GOT3 (cell line): ENCODE results near the gene NKX2-3.

Experiments
- DNase-seq: peaks from one replicate; lab custom pipeline; 2025; ENCODE audit warnings: mixed read lengths; lab: John Stamatoyannopoulos, UW

Gene NKX2-3

DNA sequence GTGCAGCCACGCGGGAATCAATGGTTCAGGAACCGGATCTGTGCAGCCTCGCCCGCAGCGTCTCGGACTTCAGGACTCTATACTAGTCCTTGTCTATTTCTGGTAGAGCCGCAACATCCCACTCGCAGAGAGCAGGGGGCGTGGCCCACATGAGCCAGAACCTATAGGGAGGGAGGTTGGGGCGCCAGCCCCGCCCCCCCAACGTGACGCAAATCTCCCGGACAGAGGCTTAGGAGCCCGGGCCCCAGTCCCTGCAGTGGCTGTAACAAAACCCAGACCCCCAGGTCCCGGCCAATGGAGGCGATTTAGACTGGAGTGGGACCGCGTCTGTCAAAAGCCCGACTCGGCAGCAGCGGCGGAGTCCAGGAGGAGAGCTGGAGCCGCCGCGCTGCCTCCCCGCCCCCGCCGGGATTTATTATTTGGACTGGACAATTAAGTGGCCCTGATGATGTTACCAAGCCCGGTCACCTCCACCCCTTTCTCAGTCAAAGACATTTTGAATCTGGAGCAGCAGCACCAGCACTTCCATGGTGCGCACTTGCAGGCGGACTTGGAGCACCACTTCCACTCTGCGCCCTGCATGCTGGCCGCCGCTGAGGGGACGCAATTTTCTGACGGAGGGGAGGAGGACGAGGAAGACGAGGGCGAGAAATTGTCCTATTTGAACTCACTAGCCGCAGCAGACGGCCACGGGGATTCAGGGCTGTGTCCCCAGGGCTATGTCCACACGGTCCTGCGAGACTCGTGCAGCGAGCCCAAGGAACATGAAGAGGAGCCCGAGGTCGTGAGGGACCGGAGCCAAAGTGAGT is at the start of gene NKX2-3:
Gene NKX2-3 (plus strand): TSS at position 256 of the 809 bp plus-strand sequence. CDS start 190 bp downstream, at position 446.
- no peak for DNase-seq

DNA sequence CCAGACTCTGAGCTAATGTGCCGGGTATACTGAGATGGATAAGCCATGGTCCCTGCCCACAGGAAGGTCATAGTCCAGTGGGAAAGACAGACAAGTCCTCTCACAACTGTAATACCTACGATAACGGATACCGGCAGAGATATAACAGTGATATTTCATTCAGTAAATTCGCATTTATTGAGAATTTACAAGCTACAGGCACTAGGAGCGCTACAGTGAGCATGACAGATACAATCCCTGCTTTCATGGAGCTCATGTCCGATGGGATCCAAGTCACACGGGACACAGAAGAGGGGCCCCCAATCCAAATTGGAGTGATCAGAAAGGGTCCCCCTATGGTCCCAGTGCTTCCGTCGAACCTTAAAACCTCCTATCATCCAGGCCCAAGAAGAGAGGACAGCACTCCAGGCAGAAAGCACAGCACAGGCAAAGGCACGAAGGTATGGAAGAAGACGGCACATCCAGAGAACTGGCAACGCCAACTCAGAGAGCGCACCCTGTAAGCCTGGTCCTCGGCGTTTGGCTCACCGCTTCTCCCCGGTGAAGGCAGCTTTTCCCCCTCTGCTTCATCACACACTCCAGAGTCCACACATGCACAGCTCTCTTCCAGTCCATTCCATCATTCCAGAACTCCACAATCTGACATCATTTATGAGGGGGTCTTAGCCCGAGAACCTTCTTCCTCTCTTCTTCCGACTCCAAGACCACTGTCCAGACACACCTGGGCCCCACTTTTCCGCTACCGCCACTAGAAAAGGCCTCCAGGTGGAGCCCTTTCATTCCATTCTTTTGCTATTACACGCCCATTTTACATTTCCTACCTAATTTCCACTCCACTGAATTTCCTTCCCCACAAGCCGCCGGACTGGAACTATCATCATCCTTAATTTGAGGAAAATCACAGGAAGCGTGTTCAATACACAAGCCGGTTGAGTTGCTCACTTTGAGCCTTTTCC is 47.8 kb upstream of the NKX2-3 start:
- no peak for DNase-seq

DNA sequence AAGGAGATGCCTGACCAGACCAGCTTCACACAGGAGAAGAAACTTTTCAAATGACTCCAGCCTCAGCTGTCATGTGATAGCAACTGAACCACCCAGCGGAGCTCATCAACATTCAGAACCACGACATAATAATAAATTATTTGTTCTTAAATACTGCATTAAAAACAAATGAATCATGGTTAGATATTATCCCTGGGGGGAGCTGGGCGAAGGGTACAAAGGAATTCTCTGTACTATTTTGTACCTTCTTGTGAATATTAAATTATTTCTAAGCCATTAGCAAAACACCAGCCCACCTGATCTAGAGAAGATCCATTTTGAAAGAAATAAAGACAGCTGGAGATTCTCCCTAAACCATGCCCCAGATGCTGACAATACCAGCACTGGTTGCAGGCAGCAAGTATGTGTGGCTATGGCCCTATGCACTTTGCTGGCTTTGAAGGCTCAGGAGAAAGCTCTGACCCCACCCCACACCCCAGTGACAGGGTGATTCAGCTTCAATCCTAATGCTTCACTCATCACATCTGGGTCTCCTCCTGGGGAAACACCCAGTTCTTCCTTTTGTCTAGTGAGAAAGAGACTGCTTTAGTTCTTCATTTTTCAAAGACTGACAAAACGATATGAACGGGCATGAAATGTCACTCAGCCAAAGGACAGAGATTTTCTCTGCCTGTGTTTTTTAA is 45.5 kb upstream of the NKX2-3 start:
- DNase-seq, result no peak

DNA sequence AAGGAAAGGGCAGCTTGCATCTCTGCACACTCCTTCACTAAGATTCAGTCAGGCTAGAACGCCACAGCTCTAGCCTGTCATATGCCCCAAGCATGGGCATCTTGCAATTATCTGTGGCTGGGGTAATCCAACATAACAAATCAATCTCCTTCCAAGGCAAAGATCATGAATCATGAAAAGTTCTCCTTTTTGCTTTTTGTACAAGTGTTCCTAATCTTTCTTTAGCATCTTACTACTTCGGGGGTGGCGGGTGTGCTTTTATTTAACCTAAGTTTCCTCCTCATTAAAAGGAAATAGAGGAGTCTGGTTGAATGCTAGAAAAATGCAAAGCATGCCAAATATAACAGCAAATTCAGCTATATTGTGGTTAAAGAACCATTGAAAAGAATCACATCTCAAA is 43.5 kb upstream of the NKX2-3 start:
- DNase-seq, result no peak

DNA sequence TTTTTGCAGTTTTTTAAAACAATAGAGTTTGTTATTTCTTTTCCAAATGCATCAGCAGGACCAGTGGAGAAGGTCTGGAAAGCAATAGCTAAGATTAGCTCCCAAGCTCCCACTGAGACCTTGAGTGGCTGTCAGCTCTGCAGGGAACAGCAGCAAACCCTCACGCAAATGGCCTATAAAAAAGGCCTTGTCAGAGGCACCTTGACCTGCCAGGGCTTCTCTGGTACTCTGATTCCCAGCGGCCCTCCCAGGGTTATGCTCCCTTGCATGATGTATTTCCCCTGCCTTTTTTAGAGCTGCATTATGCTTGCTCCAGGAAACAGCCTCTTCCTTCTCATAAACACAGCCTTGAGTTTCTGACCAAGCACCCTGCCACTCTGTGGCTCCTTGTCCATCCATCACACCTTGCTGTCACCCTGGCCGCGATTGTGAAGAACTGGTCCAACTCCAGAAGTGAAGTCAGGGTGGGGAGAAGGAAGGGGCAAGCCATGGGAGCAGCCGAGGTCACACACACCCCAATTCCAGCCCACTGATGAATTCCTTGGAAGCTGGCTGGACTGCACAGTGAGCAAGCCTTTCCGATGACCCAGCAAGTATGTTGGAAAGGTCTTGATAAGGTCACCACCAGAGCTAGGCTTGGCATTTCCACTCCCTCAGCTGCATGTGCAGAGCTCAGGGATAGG is 35.3 kb upstream of the NKX2-3 start:
- DNase-seq, result no peak

DNA sequence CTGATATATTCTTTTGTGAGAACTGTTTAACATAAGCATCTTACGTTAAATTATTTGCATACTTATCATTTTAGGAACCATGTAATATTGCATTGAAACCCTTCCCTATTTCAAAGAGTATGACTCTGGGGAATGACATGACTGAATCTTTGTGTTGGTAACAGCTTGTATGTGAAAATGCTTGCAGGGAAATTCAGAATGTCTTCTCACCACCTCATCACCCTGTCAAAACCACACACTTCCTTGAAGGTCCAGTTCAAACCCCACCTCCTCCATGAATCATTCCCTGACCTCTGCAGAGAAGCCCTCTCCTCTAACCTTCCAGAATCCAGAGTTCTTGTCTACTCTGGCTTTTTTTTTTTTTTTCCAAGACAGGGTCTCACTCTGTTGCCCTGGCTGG is 26.3 kb upstream of the NKX2-3 start:
- DNase-seq, result no peak

DNA sequence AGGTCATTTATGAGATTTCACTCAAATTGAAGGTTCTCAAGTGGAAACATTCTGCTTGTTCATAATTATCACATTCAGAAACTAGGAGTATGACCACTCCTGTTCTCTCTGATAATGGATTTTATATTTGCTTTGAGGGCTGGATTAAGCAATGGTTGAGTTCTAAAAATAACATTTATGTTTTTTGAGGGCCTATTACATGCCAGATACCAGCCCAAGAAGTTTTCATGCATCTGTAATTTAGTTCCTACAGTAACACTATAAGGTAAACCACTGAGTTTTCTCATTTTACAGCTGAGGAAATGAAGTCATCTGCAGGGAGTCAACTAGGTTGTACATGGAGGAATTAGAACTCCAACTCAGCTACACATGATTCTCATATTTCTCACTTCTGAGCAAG is 25.5 kb upstream of the NKX2-3 start:
- no peak for DNase-seq

DNA sequence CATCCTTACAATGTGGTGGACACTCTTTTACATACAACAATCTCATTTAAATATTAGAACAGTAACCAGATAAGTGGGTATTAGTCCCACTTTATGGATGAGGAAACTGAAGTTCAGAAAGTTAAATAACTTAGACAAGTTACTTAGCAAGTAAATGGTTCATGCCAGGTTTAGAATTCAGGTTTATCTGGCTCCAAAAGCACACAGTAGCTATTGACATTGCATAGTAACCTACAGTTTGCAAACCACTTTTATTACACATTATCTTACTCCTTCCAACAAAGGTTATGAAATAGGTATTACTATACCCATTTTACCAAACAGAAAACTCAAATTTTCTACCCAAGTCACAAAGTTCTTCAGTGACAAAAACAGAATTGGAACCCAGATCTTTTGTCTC is 19.7 kb upstream of the NKX2-3 start:
- no peak for DNase-seq

DNA sequence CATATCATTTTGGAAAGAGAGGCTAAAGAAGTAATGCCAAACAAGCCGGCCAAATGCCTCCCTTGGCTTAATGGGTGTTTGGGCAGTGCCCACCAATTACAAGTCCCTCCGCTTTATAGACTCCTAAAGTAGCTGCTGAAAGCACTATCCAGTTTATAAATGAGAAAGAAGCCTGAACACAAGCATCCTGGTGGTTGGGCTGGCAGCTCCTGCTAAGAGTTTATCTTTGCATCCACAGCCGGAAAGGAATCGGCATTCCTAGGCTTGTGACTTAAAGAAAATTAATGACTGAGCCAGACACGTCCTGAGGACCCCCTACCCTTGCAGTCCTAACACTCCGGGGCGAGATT is 13.1 kb upstream of the NKX2-3 start:
- DNase-seq, result no peak

DNA sequence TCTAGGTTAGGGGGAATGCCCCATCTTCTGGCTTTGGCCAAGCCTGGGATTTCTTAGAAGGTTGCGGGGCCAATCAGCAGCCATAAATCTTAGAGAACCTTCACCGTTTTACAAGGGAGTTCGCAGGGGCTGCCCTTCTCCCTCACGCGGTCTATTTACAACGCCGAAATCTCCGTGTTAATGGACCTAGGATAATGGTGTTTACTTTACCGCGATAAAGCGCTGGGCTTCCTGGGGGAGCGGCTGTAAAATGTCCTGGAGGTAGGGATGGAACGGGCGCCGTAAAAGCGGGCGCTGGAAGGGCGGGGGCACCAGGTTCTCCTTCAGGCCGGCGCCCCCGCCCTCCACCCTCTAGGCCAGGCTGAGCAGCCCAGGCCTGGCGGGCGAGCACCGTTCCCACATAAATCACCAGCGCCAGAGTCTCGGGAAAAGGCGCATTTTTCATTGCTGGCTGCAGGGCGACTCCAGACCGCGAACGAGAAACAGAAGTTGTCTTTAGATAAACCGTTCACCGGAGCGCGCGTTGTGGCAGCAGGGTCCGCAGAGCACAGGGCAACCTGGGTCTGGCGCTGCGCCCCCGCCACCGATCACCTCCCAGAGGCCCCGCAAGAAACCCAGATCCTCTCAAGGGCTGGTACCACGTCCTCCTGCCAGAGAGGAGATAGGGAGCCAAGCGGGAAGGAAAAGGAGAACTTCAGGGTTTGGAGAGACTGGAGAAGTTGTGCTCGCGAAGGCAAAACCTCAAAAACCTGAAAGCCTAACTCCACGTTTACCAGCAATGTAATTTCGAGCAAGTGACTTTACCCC is 12.5 kb upstream of the NKX2-3 start:
- no peak for DNase-seq

DNA sequence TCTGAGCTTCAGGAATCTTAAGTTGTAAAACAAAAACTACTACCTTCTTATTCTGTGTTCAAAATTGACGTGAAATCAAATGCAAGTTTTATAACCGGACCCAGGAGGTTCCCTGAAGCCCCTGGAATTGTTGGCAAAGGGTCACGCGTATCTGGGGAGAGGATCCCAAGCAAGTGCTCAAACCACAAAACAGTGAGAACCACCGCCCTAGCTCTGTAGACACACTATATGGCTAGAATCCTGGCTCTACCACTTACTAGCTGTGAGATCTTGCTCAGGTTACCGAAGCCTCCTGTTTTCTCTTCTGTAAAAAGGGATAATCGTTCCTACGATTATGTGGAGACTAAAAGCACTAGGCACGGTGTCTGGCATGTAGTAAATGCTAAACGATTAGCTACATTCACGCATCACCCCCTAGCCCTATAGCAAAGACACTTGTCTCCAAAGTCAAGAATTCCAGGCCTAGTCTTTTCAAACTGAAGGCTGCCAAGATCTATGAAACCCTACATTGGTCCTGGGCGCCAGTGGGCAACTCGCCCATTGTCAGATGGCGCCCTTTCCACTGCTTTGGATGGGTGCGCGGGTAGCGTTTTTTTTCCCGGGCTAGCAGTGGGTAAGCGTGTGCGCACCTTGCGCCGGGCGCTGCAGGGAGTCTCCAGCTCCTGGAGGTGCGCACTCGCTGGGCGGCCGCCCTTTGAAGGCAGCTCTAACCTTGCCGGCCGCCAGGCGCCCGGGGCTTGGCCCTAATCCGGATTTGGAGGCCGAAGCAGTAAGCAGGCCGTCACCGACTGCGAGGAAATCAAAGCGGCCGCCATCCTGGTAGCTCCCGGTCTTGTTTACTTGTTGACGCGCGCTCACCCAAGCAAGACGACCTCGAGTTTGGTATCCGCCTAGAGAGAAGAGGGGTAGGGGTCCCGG is 11.6 kb upstream of the NKX2-3 start:
- DNase-seq, result no peak

DNA sequence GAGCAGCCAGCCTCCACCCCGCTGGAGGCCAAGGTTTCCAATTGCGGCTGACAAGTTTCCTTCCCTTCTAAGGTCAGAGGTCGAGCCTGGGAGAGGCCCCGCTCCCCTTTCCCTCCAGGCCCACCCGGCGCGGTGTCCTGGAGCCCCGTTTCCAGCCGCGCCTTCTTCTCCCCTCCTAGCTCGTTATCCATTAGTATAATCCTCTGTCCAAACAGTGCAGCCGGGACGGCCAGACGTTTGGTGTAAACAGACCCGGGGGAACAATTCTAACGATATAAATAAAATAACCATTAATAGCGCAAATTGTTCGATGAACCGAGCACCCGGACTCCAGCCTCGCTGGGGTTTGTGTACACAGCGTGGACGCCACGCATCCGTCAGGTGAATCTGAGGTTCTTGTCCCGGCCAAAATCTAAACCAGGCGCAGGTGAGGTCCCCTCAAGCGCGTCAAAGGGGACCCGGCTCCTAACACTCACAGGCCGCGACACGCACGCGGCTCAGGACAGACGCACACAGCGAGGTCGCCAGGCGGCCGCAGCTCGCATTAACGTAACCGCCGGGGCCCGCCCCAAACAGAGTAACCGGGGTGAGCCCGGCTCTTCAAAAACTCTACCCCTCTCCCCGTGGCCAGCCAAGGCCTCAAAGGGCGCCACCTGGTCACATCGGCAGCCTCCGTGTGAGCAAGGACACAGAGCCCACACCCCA is 10.8 kb upstream of the NKX2-3 start:
- no peak for DNase-seq

DNA sequence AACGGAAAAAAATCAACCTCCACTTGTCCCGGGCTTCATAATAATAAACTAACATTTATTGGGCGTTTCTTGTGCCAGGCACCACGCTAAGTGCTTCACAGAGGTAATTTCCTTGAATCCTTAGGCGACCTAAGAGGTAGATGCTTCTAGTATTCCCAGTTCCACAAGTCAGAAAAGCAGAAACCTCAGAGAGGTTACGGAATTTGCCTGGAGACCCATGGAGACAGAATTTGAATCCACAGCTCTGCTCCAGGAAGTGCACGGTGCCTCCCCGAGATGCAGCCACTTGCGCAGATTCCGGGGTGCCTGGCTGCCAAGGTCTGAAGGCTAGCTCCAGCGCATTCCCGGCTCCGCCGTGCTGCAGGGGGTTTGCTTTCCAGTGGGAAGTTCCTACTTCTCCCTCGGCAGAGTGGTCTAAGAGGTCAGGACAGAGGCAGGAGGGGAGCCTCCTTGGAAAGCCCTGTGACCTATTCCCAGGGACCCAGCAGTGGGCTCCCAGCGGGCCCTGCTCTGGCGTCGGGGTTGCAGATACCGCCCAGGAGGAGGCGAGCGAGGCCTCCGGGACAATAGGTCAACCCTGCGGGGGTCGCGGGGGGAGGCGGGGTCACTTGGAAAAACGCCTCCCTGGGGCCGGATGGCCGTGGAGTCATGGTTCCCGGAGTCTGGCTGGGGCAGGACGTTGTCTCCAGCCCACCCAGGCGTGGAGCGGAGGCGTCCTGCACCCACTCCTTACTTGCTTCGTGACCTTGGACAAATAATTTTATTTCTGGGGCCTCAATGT is 10.1 kb upstream of the NKX2-3 start:
- DNase-seq, result no peak

DNA sequence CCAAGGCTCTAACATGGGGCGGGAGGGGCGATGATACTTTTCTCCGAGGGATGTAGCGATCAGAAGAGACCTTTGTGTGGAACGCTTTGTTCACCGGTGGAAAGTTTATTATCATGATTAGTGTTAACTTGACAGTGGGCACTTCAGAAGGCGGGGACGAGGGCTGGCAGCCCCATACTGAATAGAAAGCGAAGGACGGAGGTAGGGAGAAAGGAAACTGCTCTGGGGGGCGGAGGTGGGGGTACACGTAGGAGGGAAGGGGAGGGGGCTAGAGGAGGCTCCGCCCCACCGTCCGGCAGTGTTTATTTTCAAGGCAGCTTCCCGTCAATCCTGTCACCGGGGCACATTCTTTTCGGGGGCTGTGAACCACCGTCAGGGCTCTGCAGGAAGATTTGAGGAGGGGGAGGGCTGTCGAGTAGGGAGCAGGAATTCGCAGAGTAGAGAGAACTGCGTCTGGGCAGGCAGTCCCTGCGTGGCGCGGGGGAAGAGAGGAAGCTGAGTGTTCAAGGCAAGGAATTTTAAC is 9.4 kb upstream of the NKX2-3 start:
- DNase-seq, result no peak

DNA sequence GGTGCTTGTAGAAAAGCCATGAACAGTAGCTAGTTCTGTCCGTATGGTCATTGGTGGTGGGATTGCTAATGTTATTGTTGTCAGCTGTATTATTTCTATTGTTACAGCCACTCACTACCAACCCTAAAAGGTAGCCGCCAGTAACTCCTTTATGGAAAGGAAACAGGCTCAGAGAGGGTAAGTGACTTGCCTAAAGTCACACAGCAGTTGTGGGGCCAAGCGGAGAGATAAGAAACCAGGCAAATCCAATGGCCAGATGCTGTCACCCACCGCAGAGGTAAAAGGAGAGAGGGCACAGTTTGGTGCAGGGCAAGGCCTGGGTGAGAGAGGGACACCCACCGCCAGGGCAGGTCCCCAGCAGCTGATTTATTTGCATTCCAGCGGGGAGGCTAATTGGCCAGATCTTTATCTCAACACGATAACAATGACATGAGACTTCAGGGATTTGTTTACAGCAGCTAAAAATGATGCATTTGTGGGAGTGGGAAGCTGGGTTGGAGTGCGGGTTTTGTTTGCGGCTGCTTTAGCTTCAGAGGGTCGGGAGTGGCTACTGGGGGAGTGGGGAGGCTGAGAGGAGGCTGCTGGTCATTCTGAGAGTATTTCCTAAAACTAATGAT is 8.6 kb upstream of the NKX2-3 start:
- no peak for DNase-seq

DNA sequence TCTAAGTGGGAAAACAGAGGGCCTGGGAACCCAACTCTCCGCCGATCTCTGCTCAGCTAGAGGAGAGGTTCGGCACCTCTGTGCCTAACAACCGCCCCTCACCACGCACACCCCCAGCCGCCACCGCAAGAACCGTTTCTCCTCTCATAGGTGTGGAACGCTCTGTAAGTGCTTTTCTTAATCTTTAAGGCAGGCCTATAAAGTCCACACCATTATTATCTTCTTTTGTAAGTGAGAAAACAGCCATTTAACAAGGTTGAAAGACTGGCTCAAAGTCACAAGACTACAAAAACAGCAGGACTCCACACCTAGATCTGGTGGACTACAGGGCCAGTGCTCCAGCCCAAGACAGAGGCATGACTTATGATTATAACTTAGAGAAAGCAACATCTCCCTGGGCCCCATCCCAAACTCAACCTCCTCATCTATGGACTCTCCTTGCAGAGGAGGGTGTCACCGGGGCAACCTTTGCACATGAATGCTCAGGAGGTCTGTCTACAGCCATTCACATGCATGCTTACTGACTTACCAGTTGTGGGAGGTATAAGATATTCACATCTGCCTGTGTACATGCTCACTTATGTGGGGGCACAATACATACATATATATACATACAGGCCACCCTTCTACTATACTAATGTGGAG is 7.9 kb upstream of the NKX2-3 start:
- DNase-seq, result no peak

DNA sequence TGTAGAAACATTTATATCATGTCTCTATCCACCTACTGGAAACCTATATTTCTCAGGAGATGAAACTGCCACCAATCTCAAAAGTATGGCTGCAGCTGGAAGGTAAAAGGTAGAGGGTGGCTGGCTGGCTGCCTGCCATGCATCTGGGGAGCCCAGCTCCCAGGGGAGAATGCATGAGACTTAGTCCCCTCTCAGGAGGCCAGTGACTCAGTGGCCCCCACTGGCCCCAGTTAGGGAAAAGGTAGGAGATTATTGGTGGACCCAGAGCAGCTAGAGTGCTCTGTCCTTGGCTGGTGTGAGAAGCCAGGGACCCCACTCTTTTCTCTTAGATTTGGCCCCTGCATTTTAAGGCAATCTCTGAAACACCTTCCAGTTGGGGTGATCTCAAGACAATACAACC is 6.8 kb upstream of the NKX2-3 start:
- DNase-seq, result no peak
